NB4 (cell line): ENCODE data around the gene ERCC2.

Experiments used
- CTCF ChIP-seq: IDR thresholded peaks from one replicate; pipeline ENCODE4 v1.5.1; 2012; ENCODE audit warnings: low read depth, low read length
- MAX ChIP-seq: IDR thresholded peaks from 2 replicates; pipeline ENCODE4 v1.6.1; 2011; ENCODE audit warnings: low read depth, low read length
- MYC ChIP-seq: IDR thresholded peaks from 2 replicates; pipeline ENCODE4 v1.6.1; 2011; ENCODE audit warnings: low read depth, low read length
- POLR2A ChIP-seq: IDR thresholded peaks from 2 replicates; pipeline ENCODE4 v1.6.1; 2011; ENCODE audit warnings: mild to moderate bottlenecking; ENCODE audit not compliant: insufficient read length; ENCODE audit errors: extremely low read depth

GRCh38 chr19:45306040-45306439 is 64.3 kb downstream of the ERCC2 start:
- TF ChIP-seq MAX (no peak), CTCF (no peak), POLR2A (no peak), MYC (no peak)
